Ovary (tissue), 3 donors: ENCODE results near the gene EYS.

ENCODE experiments used
- CTCF ChIP-seq, 3 donors: fragments of 450-650 bp in 2 of 3; fragments of 200-600 bp in 1 of 3; IDR thresholded peaks; one replicate each; pipeline versions ENCODE4 v1.5.1 to v1.8.0; 2016 to 2022; ENCODE audit warnings: antibody characterized with exemption in 3 of 3, mild to moderate bottlenecking in 1 of 3
- EP300 ChIP-seq: sonication (generic); formaldehyde crosslinking; IDR thresholded peaks from one replicate; pipeline ENCODE4 v1.6.1; 2017; ENCODE audit warnings: antibody characterized with exemption
- POLR2A ChIP-seq: fragments of 450-650 bp; IDR thresholded peaks from one replicate; pipeline ENCODE4 v1.6.1; 2017; ENCODE audit warnings: antibody characterized with exemption, mild to moderate bottlenecking, moderate library complexity
- donor health status: DM: no; HTN: no; CAD: no.

GRCh38 chr6:63816401-63816981 is 1890.5 kb downstream of the EYS start:
- TF ChIP-seq CTCF (IDR thresholded peaks at IDR 0.05): no peak
- TF ChIP-seq POLR2A: no peak
- TF ChIP-seq EP300: no peak
